DOHH2 (cell line): Measurements from ENCODE around the gene WHRN.

Experiments used
- H3F3A ChIP-seq: fragments of 200-600 bp; sonication (generic), shearing (Covaris generic); 2 replicates; pipeline ENCODE4 v1.6.0; 2016; ENCODE audit warnings: antibody characterized with exemption, mild to moderate bottlenecking; ENCODE audit not compliant: control insufficient read depth, insufficient read depth
- H3K27ac ChIP-seq: fragments of 200-600 bp; sonication (generic); 2 replicates; pipeline ENCODE4 v1.5.1; 2014; ENCODE audit warnings: low read depth, mild to moderate bottlenecking, low read length, moderate library complexity
- H3K27me3 ChIP-seq: fragments of 200-600 bp; sonication (generic); 2 replicates; pipeline ENCODE4 v1.6.1; 2014; ENCODE audit warnings: mild to moderate bottlenecking, low read length, mixed read lengths; ENCODE audit not compliant: control insufficient read depth
- H3K36me3 ChIP-seq: fragments of 200-600 bp; sonication (generic); 2 replicates; pipeline ENCODE4 v1.6.1; 2014; ENCODE audit warnings: mild to moderate bottlenecking, low read length, moderate library complexity, mixed read lengths; ENCODE audit not compliant: control insufficient read depth
- H3K4me1 ChIP-seq: fragments of 200-600 bp; sonication (generic); 2 replicates; pipeline ENCODE4 v1.6.1; 2014; ENCODE audit warnings: mild to moderate bottlenecking, low read length, mixed read lengths; ENCODE audit not compliant: control insufficient read depth
- H3K4me2 ChIP-seq: fragments of 200-600 bp; sonication (generic); 2 replicates; pipeline ENCODE4 v1.6.0; 2014; ENCODE audit warnings: mild to moderate bottlenecking, low read length, moderate library complexity
- H3K4me3 ChIP-seq: fragments of 200-600 bp; sonication (generic); 2 replicates; pipeline ENCODE4 v1.5.1; 2014; ENCODE audit warnings: mild to moderate bottlenecking, low read length, mixed read lengths
- H3K79me2 ChIP-seq: fragments of 200-600 bp; sonication (generic); 2 replicates; pipeline ENCODE4 v1.6.1; 2014; ENCODE audit warnings: mild to moderate bottlenecking, low read length, mixed read lengths; ENCODE audit not compliant: control insufficient read depth
- H3K9me2 ChIP-seq: fragments of 200-600 bp; sonication (generic); replicated peaks from 2 replicates; pipeline ENCODE4 v1.6.1; 2014; ENCODE audit warnings: mild to moderate bottlenecking, low read length, mixed read lengths; ENCODE audit not compliant: control insufficient read depth
- H3K9me3 ChIP-seq: fragments of 200-600 bp; sonication (generic); 2 replicates; pipeline ENCODE4 v1.6.1; 2014; ENCODE audit warnings: antibody characterized with exemption, low read length, mixed read lengths; ENCODE audit not compliant: control insufficient read depth, insufficient read depth
- H4K20me1 ChIP-seq: fragments of 200-600 bp; sonication (generic); 2 replicates; pipeline ENCODE4 v1.6.0; 2014; ENCODE audit warnings: low read depth, mild to moderate bottlenecking, antibody characterized with exemption, low read length, moderate library complexity; ENCODE audit not compliant: control insufficient read depth, insufficient read depth
- EZH2phosphoT487 ChIP-seq: fragments of 200-600 bp; sonication (generic); IDR thresholded peaks from 2 replicates; pipeline ENCODE4 v1.6.1; 2017; ENCODE audit warnings: borderline replicate concordance, mild to moderate bottlenecking, antibody characterized with exemption, low read length, moderate library complexity, mixed read lengths
- TF ChIP-seq, protein P1 (sequence below): fragments of 200-600 bp; sonication (generic); IDR thresholded peaks from one replicate; pipeline ENCODE4 v1.5.1; 2014; ENCODE audit warnings: antibody characterized with exemption, mild to moderate bottlenecking, low read depth, low read length; ENCODE audit not compliant: poor library complexity, severe bottlenecking

WHRN gene

DNA sequence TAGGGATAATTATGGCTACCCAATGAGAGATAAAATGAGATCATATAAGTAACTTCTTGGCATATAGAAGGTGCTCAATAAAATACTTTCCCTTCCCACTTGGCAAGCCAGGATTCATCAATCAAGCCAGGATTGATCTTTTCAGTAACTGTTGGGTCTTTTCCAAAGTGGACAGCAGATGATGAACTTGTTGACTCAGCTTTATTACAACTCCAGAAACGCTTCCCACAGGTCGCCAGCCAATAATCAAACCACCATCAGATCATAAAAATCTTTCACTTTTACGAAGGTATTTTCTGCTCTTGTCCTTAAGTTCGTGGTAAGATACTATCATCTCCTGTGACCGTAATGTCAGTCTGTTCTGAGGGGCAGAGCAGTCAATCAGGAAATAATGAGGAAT, 39.8 kb upstream of the WHRN start:
- no peak for TF ChIP-seq EZH2phosphoT487
- TF ChIP-seq, protein P1, sequence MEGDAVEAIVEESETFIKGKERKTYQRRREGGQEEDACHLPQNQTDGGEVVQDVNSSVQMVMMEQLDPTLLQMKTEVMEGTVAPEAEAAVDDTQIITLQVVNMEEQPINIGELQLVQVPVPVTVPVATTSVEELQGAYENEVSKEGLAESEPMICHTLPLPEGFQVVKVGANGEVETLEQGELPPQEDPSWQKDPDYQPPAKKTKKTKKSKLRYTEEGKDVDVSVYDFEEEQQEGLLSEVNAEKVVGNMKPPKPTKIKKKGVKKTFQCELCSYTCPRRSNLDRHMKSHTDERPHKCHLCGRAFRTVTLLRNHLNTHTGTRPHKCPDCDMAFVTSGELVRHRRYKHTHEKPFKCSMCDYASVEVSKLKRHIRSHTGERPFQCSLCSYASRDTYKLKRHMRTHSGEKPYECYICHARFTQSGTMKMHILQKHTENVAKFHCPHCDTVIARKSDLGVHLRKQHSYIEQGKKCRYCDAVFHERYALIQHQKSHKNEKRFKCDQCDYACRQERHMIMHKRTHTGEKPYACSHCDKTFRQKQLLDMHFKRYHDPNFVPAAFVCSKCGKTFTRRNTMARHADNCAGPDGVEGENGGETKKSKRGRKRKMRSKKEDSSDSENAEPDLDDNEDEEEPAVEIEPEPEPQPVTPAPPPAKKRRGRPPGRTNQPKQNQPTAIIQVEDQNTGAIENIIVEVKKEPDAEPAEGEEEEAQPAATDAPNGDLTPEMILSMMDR, result no peak
- H3K4me2 ChIP-seq, result no peak overlapping the region

DNA sequence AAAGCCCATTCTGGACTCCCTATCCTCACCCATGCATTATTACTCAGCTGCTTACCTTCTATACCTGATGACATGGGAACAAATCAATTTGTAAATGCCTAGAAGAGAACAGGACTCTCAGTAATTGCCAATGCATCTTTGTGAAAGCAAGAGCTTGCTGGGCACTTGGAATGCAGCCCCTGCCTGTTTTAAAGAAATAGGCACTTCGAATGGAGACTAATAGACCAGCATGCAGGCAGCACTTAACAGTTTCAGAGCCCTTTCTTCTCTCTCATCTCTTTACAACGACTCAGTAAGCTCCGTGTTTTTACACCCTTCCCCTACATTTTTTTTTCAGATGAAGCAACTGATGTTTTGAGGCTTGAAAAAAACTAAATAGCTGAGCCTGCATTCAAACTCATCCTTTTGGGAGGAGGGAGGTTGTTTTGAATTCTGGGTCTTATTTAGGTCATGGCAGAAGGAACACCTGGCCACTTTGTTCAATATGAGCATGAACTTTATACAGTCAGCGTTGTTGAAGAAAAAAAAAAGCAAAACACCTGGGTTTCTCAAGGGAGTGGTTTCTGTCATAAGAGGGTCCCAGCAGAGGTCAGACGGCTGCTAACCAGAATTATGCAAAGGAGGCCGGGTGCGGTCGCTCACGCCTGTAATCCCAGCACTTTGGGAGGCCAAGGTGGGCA, 34.6 kb upstream of the WHRN start:
- Histone ChIP-seq H3K79me2 (no peaks in the 10 kb centered on the region), H3K27me3 (peaks cover 11% of the 10 kb centered on the region), H3K4me2 (peak overlapping the region; percentile 25), H3K4me3 (no peak overlapping the region), H3K36me3 (no peaks in the 10 kb centered on the region), H3K9me2 (no peaks in the 10 kb centered on the region), H3K27ac (no peak overlapping the region), H3K4me1 (peaks cover 19% of the 10 kb centered on the region), H4K20me1 (no peaks in the 10 kb centered on the region), H3F3A (no peaks in the 10 kb centered on the region), H3K9me3 (no peaks in the 10 kb centered on the region)
- TF ChIP-seq EZH2phosphoT487, result no peak

More for the DNA sequence above, 39.8 kb upstream of the WHRN start:
- no peaks in the 10 kb centered on the region for H4K20me1 ChIP-seq
- no peaks in the 10 kb centered on the region for H3K9me3 ChIP-seq
- no peaks in the 10 kb centered on the region for H3K79me2 ChIP-seq
- H3K9me2 ChIP-seq, result no peaks in the 10 kb centered on the region
- H3K36me3 ChIP-seq, result no peaks in the 10 kb centered on the region
- no peak overlapping the region for H3K27ac ChIP-seq
- no peaks in the 10 kb centered on the region for H3F3A ChIP-seq
- no peak overlapping the region for H3K4me3 ChIP-seq
- H3K27me3 ChIP-seq, result peaks cover 51% of the 10 kb centered on the region
- peaks cover 3% of the 10 kb centered on the region for H3K4me1 ChIP-seq

DNA sequence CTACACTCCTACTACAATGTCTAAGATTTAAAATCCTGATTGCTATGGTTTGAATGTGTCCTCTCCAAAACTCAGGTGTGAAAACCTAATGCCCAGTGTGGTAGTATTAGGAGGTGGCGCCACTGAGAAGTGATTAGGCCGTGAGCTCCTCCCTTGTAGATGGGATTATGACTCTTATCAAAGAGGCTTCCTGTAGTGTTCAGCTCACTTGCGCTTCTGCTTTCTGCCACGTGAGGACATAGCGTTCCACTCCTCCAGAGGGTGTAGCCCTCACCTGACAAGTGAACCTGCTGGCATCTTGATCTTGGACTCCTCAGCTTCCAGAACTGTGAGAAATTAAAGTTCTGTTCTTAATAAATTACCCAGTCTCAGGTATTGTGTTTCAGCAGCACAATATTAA, 33.0 kb upstream of the WHRN start:
- Histone ChIP-seq H3K79me2 (no peaks in the 10 kb centered on the region), H4K20me1 (no peaks in the 10 kb centered on the region), H3K36me3 (no peaks in the 10 kb centered on the region), H3K27ac (no peak overlapping the region), H3K27me3 (peaks cover 8% of the 10 kb centered on the region), H3F3A (no peaks in the 10 kb centered on the region), H3K9me3 (no peaks in the 10 kb centered on the region), H3K4me3 (no peak overlapping the region), H3K9me2 (no peaks in the 10 kb centered on the region), H3K4me2 (no peak overlapping the region), H3K4me1 (peaks cover 19% of the 10 kb centered on the region)
- TF ChIP-seq EZH2phosphoT487, result no peak
- TF ChIP-seq, protein P1, result peak; percentile 52

DNA sequence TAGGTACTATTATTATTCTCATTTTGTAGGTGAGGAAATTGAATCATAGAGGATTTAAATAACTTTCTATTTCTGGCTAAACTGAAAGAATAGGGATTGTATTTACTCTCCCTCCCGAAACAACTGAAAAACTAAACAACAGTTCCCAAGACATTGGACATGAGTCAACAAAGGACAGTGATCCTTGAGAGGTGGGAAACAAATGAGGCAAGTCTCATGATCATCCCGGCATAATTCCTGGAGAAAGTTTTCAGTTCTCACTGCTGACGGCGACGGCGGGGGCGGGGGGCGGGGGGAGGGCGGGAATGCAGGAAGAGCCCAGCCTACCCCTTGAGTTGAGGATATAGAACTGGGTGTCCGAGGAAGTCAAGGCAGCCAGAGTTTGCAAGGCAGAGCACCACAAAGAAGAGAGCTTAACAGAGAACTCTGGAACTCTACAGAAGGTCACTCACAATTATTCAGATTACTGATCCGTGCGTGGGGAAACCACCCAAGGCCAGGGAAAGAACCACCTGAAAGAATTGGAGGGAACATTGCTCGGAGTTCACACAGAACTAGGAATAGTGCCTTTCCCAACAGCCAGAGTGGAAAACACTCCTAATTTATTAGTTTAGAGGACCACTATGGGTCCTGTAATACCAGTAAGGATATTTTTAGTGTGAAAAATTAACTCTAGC, 27.4 kb upstream of the WHRN start:
- Histone ChIP-seq H4K20me1 (no peaks in the 10 kb centered on the region), H3K4me2 (no peak overlapping the region), H3K9me3 (no peaks in the 10 kb centered on the region), H3K9me2 (no peaks in the 10 kb centered on the region), H3K79me2 (no peaks in the 10 kb centered on the region), H3K36me3 (no peaks in the 10 kb centered on the region), H3K4me3 (no peak overlapping the region), H3F3A (no peaks in the 10 kb centered on the region), H3K27me3 (peaks cover 16% of the 10 kb centered on the region), H3K4me1 (peaks cover under 1% of the 10 kb centered on the region; the same call in 1 of the 2 replicates), H3K27ac (no peak overlapping the region)
- TF ChIP-seq, protein P1, result no peak
- TF ChIP-seq EZH2phosphoT487, result no peak
